ENCODE measurements around the gene CENPO.
A peak's percentile ranks its signal among the peaks of the same experiment; 100 is the strongest.

The CENPO gene

GRCh38 chr2:24792874-24793760 lies at the start of gene CENPO, which contains the start of gene PTRHD1:
CENPO (plus strand) TSS chr2:24793425; CDS start chr2:24793920, 495 bp downstream.
PTRHD1 (minus strand) TSS chr2:24793391; CDS start chr2:24793377, 14 bp downstream.
- peak; percentile 95 for DNase-seq

- peak; percentile 41 for DNase-seq
Observed at GRCh38 chr2:24743924-24744323, 49.3 kb upstream of the CENPO start.

GRCh38 chr2:24744356-24744755 lies 48.9 kb upstream of the CENPO start:
- DNase-seq = peak; percentile 41

GRCh38 chr2:24745825-24746224 lies 47.4 kb upstream of the CENPO start:
- DNase-seq = no peak

- DNase-seq = no peak
Observed at GRCh38 chr2:24747299-24747698, 45.9 kb upstream of the CENPO start.

- DNase-seq = no peak
Observed at GRCh38 chr2:24749069-24749691, 44.0 kb upstream of the CENPO start.

GRCh38 chr2:24754985-24755705 lies 38.1 kb upstream of the CENPO start:
- no peak for DNase-seq

GRCh38 chr2:24756789-24757188 lies 36.4 kb upstream of the CENPO start:
- no peak for DNase-seq

GRCh38 chr2:24761866-24762265 lies 31.4 kb upstream of the CENPO start:
- no peak for DNase-seq

GRCh38 chr2:24762518-24762917 lies 30.7 kb upstream of the CENPO start:
- DNase-seq = no peak

- no peak for DNase-seq
Observed at GRCh38 chr2:24763843-24764242, 29.4 kb upstream of the CENPO start.

- no peak for DNase-seq
Observed at GRCh38 chr2:24766609-24767008, 26.6 kb upstream of the CENPO start.

- DNase-seq = no peak
Observed at GRCh38 chr2:24768013-24768412, 25.2 kb upstream of the CENPO start.

- no peak for DNase-seq
Observed at GRCh38 chr2:24768601-24769000, 24.6 kb upstream of the CENPO start.

GRCh38 chr2:24771061-24771460 lies 22.2 kb upstream of the CENPO start:
- no peak for DNase-seq

- no peak for DNase-seq
Observed at GRCh38 chr2:24771764-24772586, 21.2 kb upstream of the CENPO start.

- no peak for DNase-seq
Observed at GRCh38 chr2:24774373-24774772, 18.9 kb upstream of the CENPO start.

- no peak for DNase-seq
Observed at GRCh38 chr2:24779116-24779515, 14.1 kb upstream of the CENPO start.

GRCh38 chr2:24783641-24784040 lies 9.6 kb upstream of the CENPO start:
- no peak for DNase-seq

GRCh38 chr2:24785671-24786321 lies 7.4 kb upstream of the CENPO start:
- DNase-seq = no peak

GRCh38 chr2:24787532-24787931 lies 5.7 kb upstream of the CENPO start:
- DNase-seq = no peak

- no peak for DNase-seq
Observed at GRCh38 chr2:24788816-24789215, 4.4 kb upstream of the CENPO start.
